Right lobe of liver (tissue), 6 donors: ENCODE data around the gene ENDOU. TPM values are rescaled to one million over a fixed set of nuclear protein-coding genes. Genes with fewer than 3 reads are reported as not detected.

Experiments used
- ATAC-seq, 4 donors: fragments of 200-7000 bp; cut with Tn5 transposase; one replicate each; pipeline ENCODE4 v1.9.1; 2020; ENCODE audit warnings: mild to moderate bottlenecking in 4 of 4, moderate library complexity in 4 of 4
- DNase-seq, 3 donors: peaks; one replicate each; pipeline ENCODE4 v3.0.0-alpha.2; 2020
- H3K27ac ChIP-seq, 3 donors: fragments of 200-600 bp; one replicate each; pipeline ENCODE4 v1.8.0; 2022
- H3K27me3 ChIP-seq, 2 donors: fragments of 200-600 bp; one replicate each; pipeline ENCODE4 v1.8.0; 2022
- H3K36me3 ChIP-seq, 4 donors: fragments of 200-600 bp; sonication (generic) in 1 of 4; one replicate each; pipeline versions ENCODE4 v1.5.1 to v1.8.0; 2017 to 2022; ENCODE audit warnings: control low read depth in 1 of 4
- H3K4me1 ChIP-seq, 4 donors: fragments of 200-600 bp; sonication (generic) in 1 of 4; one replicate each; pipeline versions ENCODE4 v1.5.1 to v1.8.0; 2017 to 2022; ENCODE audit warnings: control low read depth in 1 of 4
- H3K4me3 ChIP-seq, 3 donors: fragments of 200-600 bp; one replicate each; pipeline ENCODE4 v1.8.0; 2022
- H3K9me3 ChIP-seq, 4 donors: fragments of 200-600 bp; sonication (generic) in 1 of 4; one replicate each; pipeline versions ENCODE4 v1.5.1 to v1.8.0; 2017 to 2022; ENCODE audit warnings: control low read depth in 1 of 4
- CTCF ChIP-seq, 4 donors: fragments of 200-600 bp in 3 of 4; fragments of 450-650 bp in 1 of 4; IDR thresholded peaks; one replicate each; pipeline versions ENCODE4 v1.5.1 to v1.8.0; 2016 to 2022; ENCODE audit warnings: antibody characterized with exemption in 4 of 4, mild to moderate bottlenecking in 2 of 4
- POLR2A ChIP-seq: fragments of 450-650 bp; IDR thresholded peaks from one replicate; pipeline ENCODE4 v1.6.1; 2017; ENCODE audit warnings: antibody characterized with exemption, mild to moderate bottlenecking
- WGBS: methylation state at CpG from one replicate; pipeline ENCODE4 v1.1.6; 2018; ENCODE audit warnings: low coverage, low lambda C conversion rate; ENCODE audit not compliant: insufficient coverage; ENCODE audit errors: missing lambda C conversion rate; 5-methylcytosine and 5-hydroxymethylcytosine counted together
- intact Hi-C, 2 donors: fragments of 100-400 bp; cut with DNase I; formaldehyde crosslinking; loops; one replicate each; pipeline versions ENCODE4 v1.11.2 to v1.14.1; 2022
- total RNA-seq, 6 experiments: library from RNA; depleted of rRNA in 2 of 6; stranded (reverse); fragments of >200 nt in 2 of 6; fragmentation: NEBNext Ultra II Directional in 3 of 6; extraction: Animal tissue kit (Norgen Biotek cat#: 25700) in 3 of 6; gene quantifications; one replicate each; pipeline versions ENCODE4 v1.1.0 to v1.2.4, GENCODE V29; 2016 to 2023
- donor health status: DM: no; HTN: yes; CAD: no.
- donor health status: DM: no; HTN: no; CAD: no.
- donor health status: DM: no; HTN: no; CAD: no.
- donor health status: DM: no; HTN: yes; CAD: no.
- donor health status: DM: no; HTN: yes; CAD: no.

The ENDOU gene
- total RNA-seq, 6 experiments from 2014 or later, result not detected

GRCh38 chr12:47763481-47764346 is 38.4 kb upstream of the ENDOU start:
- H3K4me3 ChIP-seq, result no peak overlapping the region
- no peak for ATAC-seq
- H3K9me3 ChIP-seq, result no peaks in the 10 kb centered on the region
- TF ChIP-seq POLR2A (no peak), CTCF (IDR thresholded peaks at IDR 0.05) (no peak)
- no peaks in the 10 kb centered on the region for H3K27me3 ChIP-seq
- intact Hi-C loops, result loop anchor here in 1 of 2 donors (10.0 kb wide), 1 partner anchor 49 kb away; no protein-coding TSS in a partner anchor
- H3K27ac ChIP-seq, result no peak overlapping the region
- WGBS, result 60% methylated on average over 2 of the region's 8 CpGs
- no peaks in the 10 kb centered on the region for H3K36me3 ChIP-seq
- H3K4me1 ChIP-seq, result peaks cover 0 to 13% (median 2%) of the 10 kb centered on the region in 4 donors
- DNase-seq, result no peak

DNA sequence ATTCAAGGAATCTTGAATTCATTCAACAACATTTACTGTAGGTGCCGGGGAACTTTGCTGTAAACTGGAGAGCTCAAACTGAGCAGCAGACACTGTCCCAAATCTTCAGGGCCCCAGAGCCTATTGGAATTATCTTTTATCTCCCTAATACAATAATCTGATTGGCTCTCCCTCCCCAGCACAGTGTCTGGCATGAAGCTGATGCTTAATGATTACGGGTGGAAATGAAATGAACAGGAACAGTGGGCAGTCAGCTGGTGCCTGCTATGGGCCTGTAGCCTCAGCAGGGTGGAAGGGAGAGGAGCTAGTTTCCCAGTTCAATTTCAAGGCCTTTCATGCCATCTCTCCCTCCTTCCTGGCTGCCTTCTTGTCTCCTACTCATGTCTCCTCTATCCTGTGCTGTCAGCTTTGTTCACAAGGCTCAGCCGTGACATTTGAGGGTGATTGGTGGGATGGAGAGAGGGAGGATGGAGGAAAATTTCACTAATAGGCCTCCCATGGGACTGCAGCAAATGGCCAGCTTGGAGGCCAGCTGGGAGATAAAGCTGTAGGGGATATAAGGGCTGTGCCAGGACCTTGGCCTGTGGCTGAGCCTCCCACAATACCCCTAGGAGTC is 37.7 kb upstream of the ENDOU start:
- no peak for DNase-seq
- TF ChIP-seq POLR2A (no peak), CTCF (IDR thresholded peaks at IDR 0.05) (no peak)
- intact Hi-C loops, result loop anchor here in 1 of 2 donors (10.0 kb wide), 1 partner anchor 48 kb away; no protein-coding TSS in a partner anchor

GRCh38 chr12:47758834-47759690 is 33.8 kb upstream of the ENDOU start, which contains the start of gene RAPGEF3:
TSS of gene RAPGEF3 (minus strand) at chr12:47758880. CDS start at chr12:47758556, 324 bp downstream.
- WGBS, result 0% methylated on average over 25 of the region's 57 CpGs

More for the DNA sequence above, 37.7 kb upstream of the ENDOU start:
- Histone ChIP-seq H3K4me3 (no peak overlapping the region), H3K27me3 (no peaks in the 10 kb centered on the region), H3K36me3 (no peaks in the 10 kb centered on the region), H3K27ac (no peak overlapping the region), H3K4me1 (peaks cover 0 to 5% (median 2%) of the 10 kb centered on the region in 4 donors), H3K9me3 (no peaks in the 10 kb centered on the region)
- 82% methylated on average over 2 of the region's 3 CpGs for WGBS
- no peak for ATAC-seq

More at GRCh38 chr12:47758834-47759690, 33.8 kb upstream of the ENDOU start, which contains the start of gene RAPGEF3:
- Histone ChIP-seq H3K27ac (peak within 1 kb of the TSS; percentile 21 to 88 (median 29)), H3K36me3 (no peaks in the 10 kb centered on the region), H3K27me3 (no peaks in the 10 kb centered on the region), H3K4me1 (peaks cover 0 to 5% (median 2%) of the 10 kb centered on the region in 4 donors), H3K9me3 (no peaks in the 10 kb centered on the region), H3K4me3 (peak within 1 kb of the TSS; percentile 61 to 67 (median 67))
- ATAC-seq (peak; percentile 88 to 95 (median 91)), DNase-seq (peak; percentile 84 to 89 (median 86))
- intact Hi-C loops, result no loop called here
- TF ChIP-seq POLR2A (peak; percentile 35), CTCF (IDR thresholded peaks at IDR 0.05) (peak; percentile 35 to 47 (median 41))
